SK-N-SH treated with all-trans-retinoic acid at 6 μM for 48 hours (cell line): Measurements from ENCODE around the gene B4GALNT4.

Experiments used
- ARNTL ChIP-seq: fragments of 450-650 bp; formaldehyde crosslinking; IDR thresholded peaks from 2 replicates; pipeline ENCODE4 v1.5.0; 2020; ENCODE audit warnings: low read depth, mild to moderate bottlenecking, moderate library complexity, borderline replicate concordance
- BACH2 ChIP-seq: fragments of 250-450 bp; sonication (Bioruptor Pico); IDR thresholded peaks from 2 replicates; pipeline ENCODE4 v1.9.0; 2021; ENCODE audit warnings: mild to moderate bottlenecking, borderline replicate concordance
- CREB5 ChIP-seq: fragments of 250-450 bp; sonication (Bioruptor Pico); IDR thresholded peaks from 2 replicates; pipeline ENCODE4 v1.5.1; 2020; ENCODE audit warnings: low read depth, mild to moderate bottlenecking, moderate library complexity
- CSDC2 ChIP-seq: fragments of 250-450 bp; sonication (Bioruptor Pico); IDR thresholded peaks from 2 replicates; pipeline ENCODE4 v1.5.0; 2020; ENCODE audit warnings: mild to moderate bottlenecking, moderate library complexity
- OSR1 ChIP-seq: fragments of 250-450 bp; sonication (Bioruptor Pico); IDR thresholded peaks from 2 replicates; pipeline ENCODE4 v1.8.0; 2022; ENCODE audit warnings: moderate library complexity, mild to moderate bottlenecking, inconsistent platforms
- PATZ1 ChIP-seq: fragments of 250-450 bp; sonication (Bioruptor Pico); IDR thresholded peaks from 2 replicates; pipeline ENCODE4 v1.8.0; 2020; ENCODE audit warnings: mild to moderate bottlenecking, moderate library complexity, borderline replicate concordance
- RARB ChIP-seq: fragments of 250-450 bp; sonication (Bioruptor Pico); IDR thresholded peaks from 2 replicates; pipeline ENCODE4 v1.8.0; 2021; ENCODE audit warnings: mild to moderate bottlenecking, moderate library complexity
- TCF4 ChIP-seq: fragments of 250-450 bp; sonication (Bioruptor Pico); IDR thresholded peaks from 2 replicates; pipeline ENCODE4 v1.8.0; 2021; ENCODE audit warnings: mild to moderate bottlenecking, moderate library complexity, borderline replicate concordance
- ZNF565 ChIP-seq: fragments of 450-650 bp; formaldehyde crosslinking; conservative IDR thresholded peaks from 2 replicates; pipeline ENCODE4 v1.5.0; 2020; ENCODE audit warnings: low read depth, mild to moderate bottlenecking, moderate library complexity
- ZNF8 ChIP-seq: fragments of 450-650 bp; formaldehyde crosslinking; IDR thresholded peaks from 2 replicates; pipeline ENCODE4 v1.5.0; 2020; ENCODE audit warnings: mild to moderate bottlenecking, moderate library complexity

GRCh38 chr11:387193-387793 lies 18.0 kb downstream of the B4GALNT4 start:
- TF ChIP-seq PATZ1 (CRISPR knock-in tag) (no peak), OSR1 (CRISPR knock-in tag) (no peak), BACH2 (CRISPR knock-in tag) (no peak), RARB (CRISPR knock-in tag) (no peak), TCF4 (CRISPR knock-in tag) (no peak), CSDC2 (CRISPR knock-in tag) (no peak), ZNF565 (CRISPR knock-in tag) (no peak), ARNTL (CRISPR knock-in tag) (no peak), ZNF8 (CRISPR knock-in tag) (no peak), CREB5 (no peak)
